B cell (primary cell): ENCODE results near the gene TRIM44. TPM values are rescaled to one million over a fixed set of nuclear protein-coding genes. Genes with fewer than 3 reads are reported as not detected.

Experiments used
- ATAC-seq: fragments of 200-7000 bp; cut with Tn5 transposase; one replicate; pipeline ENCODE4 v1.10.0; 2021; ENCODE audit warnings: low read depth, mild to moderate bottlenecking, moderate number of reproducible peaks, moderate library complexity
- CTCF ChIA-PET: fragments of 350-600 bp; sonication (Branson Sonifier 250); formaldehyde crosslinking; loops from one replicate; lab custom pipeline; 2021; ENCODE audit warnings: antibody characterized with exemption, inconsistent platforms; lab: Charles Lee
- POLR2A ChIA-PET: fragments of 350-600 bp; sonication (Branson Sonifier 250); formaldehyde crosslinking; loops from one replicate; lab custom pipeline; 2021; ENCODE audit warnings: antibody characterized with exemption; lab: Charles Lee
- DNase-seq: peaks from one replicate; pipeline ENCODE4 v3.0.0; 2013
- H2AFZ ChIP-seq: 2 replicates; pipeline ENCODE4 v1.6.1; 2012; ENCODE audit warnings: mild to moderate bottlenecking, low read depth, low read length; ENCODE audit not compliant: insufficient read depth, poor library complexity, severe bottlenecking
- H3K27ac ChIP-seq, 2 donors: 1 replicate in 1 of 2; 2 replicates in 1 of 2; pipeline ENCODE4 v1.5.1; 2012 to 2013; ENCODE audit warnings: low read length in 2 of 2, mild to moderate bottlenecking in 2 of 2, moderate library complexity in 1 of 2
- H3K27me3 ChIP-seq, 4 experiments: fragments of 200-600 bp in 1 of 4; sonication (generic) in 1 of 4; replicated peaks in 1 of 4; 1 replicate in 2 of 4; 2 replicates in 2 of 4; pipeline versions ENCODE4 v1.6.1 to v1.7.0; 2013 to 2016; ENCODE audit warnings: low read length in 3 of 4, mild to moderate bottlenecking in 2 of 4, mixed read lengths in 1 of 4, moderate library complexity in 1 of 4; ENCODE audit not compliant: insufficient read depth in 4 of 4, control insufficient read depth in 3 of 4; ENCODE audit errors: control extremely low read depth in 1 of 4
- H3K36me3 ChIP-seq, 2 experiments: replicated peaks in 1 of 2; 1 replicate in 1 of 2; 2 replicates in 1 of 2; pipeline versions ENCODE4 v1.6.1 to v1.7.1; 2013; ENCODE audit warnings: low read length in 1 of 2; ENCODE audit not compliant: insufficient read depth in 2 of 2, control insufficient read depth in 1 of 2; ENCODE audit errors: control extremely low read depth in 1 of 2, extremely low read depth in 1 of 2
- H3K4me1 ChIP-seq, 2 donors: fragments of 200-600 bp in 1 of 2; sonication (generic) in 1 of 2; 1 replicate in 1 of 2; 2 replicates in 1 of 2; pipeline versions ENCODE4 v1.5.1 to v1.6.1; 2013 to 2017; ENCODE audit warnings: low read length in 2 of 2; ENCODE audit not compliant: control insufficient read depth in 2 of 2, insufficient read depth in 2 of 2
- H3K4me2 ChIP-seq: replicated peaks from 2 replicates; pipeline ENCODE3; 2012; ENCODE audit warnings: mild to moderate bottlenecking, low read depth, low read length; ENCODE audit not compliant: poor library complexity, severe bottlenecking
- H3K4me3 ChIP-seq, 5 experiments: fragments of 200-600 bp in 1 of 5; sonication (generic) in 1 of 5; 1 replicate in 3 of 5; 2 replicates in 2 of 5; pipeline versions ENCODE4 v1.5.1 to v1.7.0; 2011 to 2016; ENCODE audit warnings: low read length in 4 of 5, mild to moderate bottlenecking in 4 of 5, low read depth in 2 of 5, control low read depth in 1 of 5, moderate library complexity in 1 of 5; ENCODE audit not compliant: insufficient read depth in 1 of 5; ENCODE audit errors: control extremely low read depth in 1 of 5, extremely low read depth in 1 of 5
- H3K79me2 ChIP-seq: fragments of 200-600 bp; sonication (generic); one replicate; pipeline ENCODE4 v1.6.0; 2016; ENCODE audit warnings: low read length; ENCODE audit not compliant: control insufficient read depth, insufficient read depth
- H3K9ac ChIP-seq: fragments of 200-600 bp; sonication (generic); 2 replicates; pipeline ENCODE4 v1.6.1; 2017; ENCODE audit warnings: mild to moderate bottlenecking, low read length, moderate library complexity
- H3K9me3 ChIP-seq, 3 donors: one replicate each; pipeline versions ENCODE4 v1.6.1 to v1.7.1; 2013; ENCODE audit warnings: low read length in 2 of 3; ENCODE audit not compliant: control insufficient read depth in 2 of 3, insufficient read depth in 1 of 3; ENCODE audit errors: control extremely low read depth in 1 of 3
- H4K20me1 ChIP-seq: 2 replicates; pipeline ENCODE4 v1.6.0; 2012; ENCODE audit warnings: mild to moderate bottlenecking, low read length; ENCODE audit not compliant: insufficient read depth, control insufficient read depth, poor library complexity, severe bottlenecking
- H3K27ac Mint-ChIP-seq: one replicate; pipeline ENCODE4 v1.8.0; 2021; ENCODE audit warnings: mixed read lengths
- H3K27me3 Mint-ChIP-seq: one replicate; pipeline ENCODE4 v1.8.0; 2021; ENCODE audit warnings: mixed read lengths
- H3K4me1 Mint-ChIP-seq: one replicate; pipeline ENCODE4 v1.8.0; 2021; ENCODE audit warnings: mixed read lengths
- H3K4me3 Mint-ChIP-seq: one replicate; pipeline ENCODE4 v1.8.0; 2021; ENCODE audit warnings: mixed read lengths
- H3K9me3 Mint-ChIP-seq: one replicate; pipeline ENCODE4 v1.8.0; 2022; ENCODE audit warnings: mixed read lengths; ENCODE audit not compliant: insufficient read depth
- EZH2 ChIP-seq: IDR thresholded peaks from 2 replicates; pipeline ENCODE4 v1.6.1; 2012; ENCODE audit warnings: borderline replicate concordance, low read depth, mild to moderate bottlenecking, moderate library complexity, low read length; ENCODE audit not compliant: insufficient read depth, poor library complexity, severe bottlenecking
- WGBS: methylation state at CpG from one replicate; pipeline ENCODE4 v1.1.5; 2013; ENCODE audit warnings: missing lambda C conversion rate; ENCODE audit not compliant: insufficient coverage; 5-methylcytosine and 5-hydroxymethylcytosine counted together
- intact Hi-C: fragments of 100-400 bp; cut with micrococcal nuclease; formaldehyde crosslinking; loops from one replicate; pipeline ENCODE4 v1.10.0; 2022
- polyA plus RNA-seq: library from polyadenylated mRNA; depleted of rRNA; stranded (reverse); fragments of >200 nt; gene quantifications from 2 replicates; pipeline ENCODE4 v1.2.3, GENCODE V29; 2012
- total RNA-seq, 2 donors: library from RNA; stranded (reverse); fragments of 120-200 nt in 1 of 2; gene quantifications; 1 replicate in 1 of 2; 2 replicates in 1 of 2; pipeline versions ENCODE4 v1.2.3 to v1.2.4, GENCODE V29; 2013 to 2022
- TF ChIP-seq, protein P1 (sequence below): fragments of 200-600 bp; IDR thresholded peaks from one replicate; pipeline ENCODE4 v1.8.0; 2022; ENCODE audit warnings: antibody characterized with exemption, mild to moderate bottlenecking

Gene TRIM44
- total and polyA plus RNA-seq, 2 donors (not counting 1 experiment from before 2014, with no cell fraction given) = 39.1 to 71.1 TPM

DNA sequence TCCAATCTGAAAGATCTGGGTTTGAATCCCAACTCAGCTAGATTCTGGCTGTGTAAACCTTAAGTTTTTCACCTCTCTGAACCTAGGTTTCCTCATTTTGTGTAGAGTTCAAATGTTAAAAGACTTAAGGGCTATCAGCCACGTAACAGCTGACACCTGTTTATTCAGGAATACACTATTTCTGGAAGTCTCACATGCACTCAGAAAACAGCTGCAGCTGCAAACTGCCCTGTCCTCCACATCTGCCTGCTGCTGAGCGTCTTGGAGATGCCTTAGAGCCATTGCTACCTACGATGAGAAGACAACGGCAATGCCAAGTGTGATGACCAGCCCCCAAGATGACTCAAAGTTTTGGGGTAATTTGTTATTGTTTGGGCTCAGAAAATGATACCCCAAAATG, 6.7 kb upstream of the TRIM44 start:
- Histone ChIP-seq H3K9ac (no peak overlapping the region), H3K4me3 (no peak overlapping the region), H3K27ac (no peak overlapping the region), H4K20me1 (no peaks in the 10 kb centered on the region), H3K79me2 (peaks cover 8% of the 10 kb centered on the region), H3K9me3 (no peaks in the 10 kb centered on the region), H3K36me3 (no peaks in the 10 kb centered on the region), H2AFZ (no peak overlapping the region), H3K27me3 (peaks cover 0 to 14% (median 9%) of the 10 kb centered on the region in 4 experiments), H3K4me1 (no peaks in the 10 kb centered on the region), H3K4me2 (no peak overlapping the region)
- ATAC-seq = no peak
- peaks cover 58% of the 10 kb centered on the region for H3K27me3 Mint-ChIP-seq
- no peak overlapping the region for H3K4me3 Mint-ChIP-seq
- H3K9me3 Mint-ChIP-seq = no peaks in the 10 kb centered on the region
- POLR2A ChIA-PET = no interaction called here
- DNase-seq = no peak
- intact Hi-C loops = no loop called here
- no peaks in the 10 kb centered on the region for H3K4me1 Mint-ChIP-seq
- CTCF ChIA-PET = no interaction called here
- H3K27ac Mint-ChIP-seq = no peak overlapping the region
- no peak for TF ChIP-seq EZH2
- TF ChIP-seq, protein P1, sequence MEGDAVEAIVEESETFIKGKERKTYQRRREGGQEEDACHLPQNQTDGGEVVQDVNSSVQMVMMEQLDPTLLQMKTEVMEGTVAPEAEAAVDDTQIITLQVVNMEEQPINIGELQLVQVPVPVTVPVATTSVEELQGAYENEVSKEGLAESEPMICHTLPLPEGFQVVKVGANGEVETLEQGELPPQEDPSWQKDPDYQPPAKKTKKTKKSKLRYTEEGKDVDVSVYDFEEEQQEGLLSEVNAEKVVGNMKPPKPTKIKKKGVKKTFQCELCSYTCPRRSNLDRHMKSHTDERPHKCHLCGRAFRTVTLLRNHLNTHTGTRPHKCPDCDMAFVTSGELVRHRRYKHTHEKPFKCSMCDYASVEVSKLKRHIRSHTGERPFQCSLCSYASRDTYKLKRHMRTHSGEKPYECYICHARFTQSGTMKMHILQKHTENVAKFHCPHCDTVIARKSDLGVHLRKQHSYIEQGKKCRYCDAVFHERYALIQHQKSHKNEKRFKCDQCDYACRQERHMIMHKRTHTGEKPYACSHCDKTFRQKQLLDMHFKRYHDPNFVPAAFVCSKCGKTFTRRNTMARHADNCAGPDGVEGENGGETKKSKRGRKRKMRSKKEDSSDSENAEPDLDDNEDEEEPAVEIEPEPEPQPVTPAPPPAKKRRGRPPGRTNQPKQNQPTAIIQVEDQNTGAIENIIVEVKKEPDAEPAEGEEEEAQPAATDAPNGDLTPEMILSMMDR = no peak
- 40% methylated on average over 1 of the region's 4 CpGs for WGBS

DNA sequence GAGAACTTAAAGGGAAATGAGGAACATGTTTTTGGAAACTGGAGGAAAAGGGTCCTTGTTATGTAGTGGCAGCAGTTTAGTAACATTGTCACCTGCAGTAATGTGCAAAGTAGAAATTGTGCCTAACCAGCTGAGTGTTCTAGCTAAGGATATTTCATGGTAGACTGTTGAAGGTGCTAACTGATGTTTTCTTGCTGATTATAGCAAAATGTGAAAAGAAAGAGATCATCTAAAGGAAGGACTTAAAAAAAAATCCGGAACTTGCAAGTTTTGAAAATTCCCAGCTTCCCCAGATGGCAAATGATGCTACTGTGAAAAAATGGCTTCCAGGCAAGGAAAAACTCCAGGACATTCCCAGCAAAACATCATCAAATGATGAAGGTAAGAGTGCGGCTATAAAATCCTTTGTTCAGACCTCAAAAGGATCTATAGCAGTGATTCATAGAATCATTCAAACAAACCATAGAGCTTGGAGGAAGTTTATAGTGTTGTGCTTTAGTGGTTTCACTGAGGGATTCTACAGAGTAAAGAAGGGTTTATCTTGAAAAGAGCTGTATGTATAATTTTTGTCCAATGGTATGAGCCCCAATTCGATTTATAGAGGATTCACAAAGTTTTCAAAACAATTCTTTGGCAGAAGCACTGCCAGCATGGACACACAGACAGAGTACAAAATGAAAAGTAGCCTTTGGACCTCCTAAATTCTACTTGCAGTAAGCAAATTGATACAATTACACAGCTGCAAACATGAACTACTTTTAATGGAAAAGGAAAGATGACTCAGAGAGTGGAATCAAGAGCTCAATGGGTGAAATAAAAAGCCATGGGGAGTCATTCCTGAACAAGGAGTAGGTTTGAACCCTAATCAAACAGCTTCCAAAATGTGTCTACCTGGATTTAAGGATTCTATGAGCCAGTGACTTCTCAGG, 4.3 kb upstream of the TRIM44 start:
- POLR2A ChIA-PET = no interaction called here

More for the DNA sequence above, 4.3 kb upstream of the TRIM44 start:
- H3K4me1 ChIP-seq = peaks cover 10 to 14% of the 10 kb centered on the region in 2 donors
- H2AFZ ChIP-seq = no peak overlapping the region
- H3K4me2 ChIP-seq = no peak overlapping the region
- TF ChIP-seq, protein P1 = no peak
- TF ChIP-seq EZH2 = no peak
- CTCF ChIA-PET = no interaction called here
- H3K27me3 ChIP-seq = peaks cover 0 to 14% (median 9%) of the 10 kb centered on the region in 4 experiments
- peaks cover 0 to 4% (median under 1%) of the 10 kb centered on the region in 3 donors for H3K9me3 ChIP-seq
- Mint-ChIP-seq H3K9me3 (peaks cover 2% of the 10 kb centered on the region), H3K27me3 (peaks cover 46% of the 10 kb centered on the region), H3K27ac (no peak overlapping the region), H3K4me1 (peaks cover 15% of the 10 kb centered on the region), H3K4me3 (no peak overlapping the region)
- no peak for ATAC-seq
- no peak overlapping the region for H3K27ac ChIP-seq
- no peaks in the 10 kb centered on the region for H4K20me1 ChIP-seq
- H3K36me3 ChIP-seq = no peaks in the 10 kb centered on the region
- H3K9ac ChIP-seq = no peak overlapping the region
- 100% methylated on average over 1 of the region's 3 CpGs for WGBS
- no peak overlapping the region for H3K4me3 ChIP-seq
- DNase-seq = no peak
- intact Hi-C loops = no loop called here
- peaks cover 18% of the 10 kb centered on the region for H3K79me2 ChIP-seq
